ENCODE results near the gene TRABD2B. TPM values are rescaled to one million over a fixed set of nuclear protein-coding genes. Genes with fewer than 3 reads are reported as not detected.

The TRABD2B gene
- polyA plus RNA-seq, 4 donors = under 0.01 to 2.6 (median 2.2) TPM; not detected in 1

- H3K4me1 ChIP-seq (ENCODE audit: control insufficient read depth in 3 of 3, insufficient read depth in 2 of 3, low read depth in 1 of 3, low read length in 2 of 3) = peaks cover 0 to 11% (median 0%) of the 10 kb centered on the region in 3 donors
- no peak overlapping the region for H3K27ac ChIP-seq (ENCODE audit: low read depth in 1 of 3, low read length in 2 of 3)
- no peak for FAIRE-seq
- H3K9me3 ChIP-seq (ENCODE audit: control insufficient read depth in 2 of 2, insufficient read depth in 1 of 2, low read depth in 1 of 2, low read length in 1 of 2) = no peaks in the 10 kb centered on the region
- H3K36me3 ChIP-seq (ENCODE audit: control insufficient read depth in 3 of 3, insufficient read depth in 2 of 3, low read depth in 1 of 3, low read length in 3 of 3) = no peaks in the 10 kb centered on the region
- H3K27me3 ChIP-seq (ENCODE audit: control insufficient read depth in 3 of 3, insufficient read depth in 3 of 3, low read length in 3 of 3) = no peaks in the 10 kb centered on the region
- no peak overlapping the region for H3K4me3 ChIP-seq (ENCODE audit: low read depth in 1 of 3, low read length in 3 of 3)
- WGBS, 3 donors = 93 to 98% (median 94%) methylated on average over 8 of the region's 8 CpGs
- no peak for DNase-seq
Measured at GRCh38 chr1:47951026-47951425, 46.2 kb downstream of the TRABD2B start.

- DNase-seq (no peak), FAIRE-seq (no peak)
- 81 to 93% (median 87%) methylated on average over 3 of the region's 3 CpGs for WGBS, 3 donors
- no peaks in the 10 kb centered on the region for H3K36me3 ChIP-seq (ENCODE audit: control insufficient read depth in 3 of 3, insufficient read depth in 2 of 3, low read depth in 1 of 3, low read length in 3 of 3)
- H3K4me1 ChIP-seq (ENCODE audit: control insufficient read depth in 3 of 3, insufficient read depth in 2 of 3, low read depth in 1 of 3, low read length in 2 of 3) = peaks cover 0 to 11% (median 0%) of the 10 kb centered on the region in 3 donors
- H3K9me3 ChIP-seq (ENCODE audit: control insufficient read depth in 2 of 2, insufficient read depth in 1 of 2, low read depth in 1 of 2, low read length in 1 of 2) = no peaks in the 10 kb centered on the region
- H3K27ac ChIP-seq (ENCODE audit: low read depth in 1 of 3, low read length in 2 of 3) = no peak overlapping the region
- no peaks in the 10 kb centered on the region for H3K27me3 ChIP-seq (ENCODE audit: control insufficient read depth in 3 of 3, insufficient read depth in 3 of 3, low read length in 3 of 3)
- no peak overlapping the region for H3K4me3 ChIP-seq (ENCODE audit: low read depth in 1 of 3, low read length in 3 of 3)
Measured at GRCh38 chr1:47950471-47950870, 46.7 kb downstream of the TRABD2B start.

GRCh38 chr1:47948126-47948525, 49.1 kb downstream of the TRABD2B start:
- Histone ChIP-seq H3K4me3 (ENCODE audit: low read depth in 1 of 3, low read length in 3 of 3) (no peak overlapping the region), H3K27ac (ENCODE audit: low read depth in 1 of 3, low read length in 2 of 3) (no peak overlapping the region), H3K27me3 (ENCODE audit: control insufficient read depth in 3 of 3, insufficient read depth in 3 of 3, low read length in 3 of 3) (no peaks in the 10 kb centered on the region), H3K4me1 (ENCODE audit: control insufficient read depth in 3 of 3, insufficient read depth in 2 of 3, low read depth in 1 of 3, low read length in 2 of 3) (peaks cover 0 to 11% (median 4%) of the 10 kb centered on the region in 3 donors), H3K9me3 (ENCODE audit: control insufficient read depth in 2 of 2, insufficient read depth in 1 of 2, low read depth in 1 of 2, low read length in 1 of 2) (no peaks in the 10 kb centered on the region), H3K36me3 (ENCODE audit: control insufficient read depth in 3 of 3, insufficient read depth in 2 of 3, low read depth in 1 of 3, low read length in 3 of 3) (no peaks in the 10 kb centered on the region)
- peak; percentile 72 for DNase-seq
- FAIRE-seq = no peak
- 20 to 60% (median 25%) methylated on average over 5 of the region's 5 CpGs for WGBS, 3 donors

GRCh38 chr1:47947531-47947930, 49.7 kb downstream of the TRABD2B start:
- DNase-seq (no peak), FAIRE-seq (no peak)
- Histone ChIP-seq H3K36me3 (ENCODE audit: control insufficient read depth in 3 of 3, insufficient read depth in 2 of 3, low read depth in 1 of 3, low read length in 3 of 3) (no peaks in the 10 kb centered on the region), H3K27me3 (ENCODE audit: control insufficient read depth in 3 of 3, insufficient read depth in 3 of 3, low read length in 3 of 3) (no peaks in the 10 kb centered on the region), H3K9me3 (ENCODE audit: control insufficient read depth in 2 of 2, insufficient read depth in 1 of 2, low read depth in 1 of 2, low read length in 1 of 2) (no peaks in the 10 kb centered on the region), H3K27ac (ENCODE audit: low read depth in 1 of 3, low read length in 2 of 3) (no peak overlapping the region), H3K4me1 (ENCODE audit: control insufficient read depth in 3 of 3, insufficient read depth in 2 of 3, low read depth in 1 of 3, low read length in 2 of 3) (peaks cover 0 to 13% (median 9%) of the 10 kb centered on the region in 3 donors), H3K4me3 (ENCODE audit: low read depth in 1 of 3, low read length in 3 of 3) (no peak overlapping the region)
- 85 to 92% (median 89%) methylated on average over 6 of the region's 6 CpGs for WGBS, 3 donors

- no peaks in the 10 kb centered on the region for H3K36me3 ChIP-seq (ENCODE audit: control insufficient read depth in 3 of 3, insufficient read depth in 2 of 3, low read depth in 1 of 3, low read length in 3 of 3)
- no peak for FAIRE-seq
- H3K27ac ChIP-seq (ENCODE audit: low read depth in 1 of 3, low read length in 2 of 3) = no peak overlapping the region
- peaks cover 2 to 37% (median 19%) of the 10 kb centered on the region in 3 donors for H3K4me1 ChIP-seq (ENCODE audit: control insufficient read depth in 3 of 3, insufficient read depth in 2 of 3, low read depth in 1 of 3, low read length in 2 of 3)
- no peak overlapping the region for H3K4me3 ChIP-seq (ENCODE audit: low read depth in 1 of 3, low read length in 3 of 3)
- no peaks in the 10 kb centered on the region for H3K27me3 ChIP-seq (ENCODE audit: control insufficient read depth in 3 of 3, insufficient read depth in 3 of 3, low read length in 3 of 3)
- H3K9me3 ChIP-seq (ENCODE audit: control insufficient read depth in 2 of 2, insufficient read depth in 1 of 2, low read depth in 1 of 2, low read length in 1 of 2) = no peaks in the 10 kb centered on the region
- DNase-seq = peak in 1 of 2 donors; percentile 32
- WGBS, 3 donors = 34 to 37% (median 36%) methylated on average over 4 of the region's 4 CpGs
Measured at GRCh38 chr1:47944561-47944960, 52.6 kb downstream of the TRABD2B start.

- Histone ChIP-seq H3K4me3 (ENCODE audit: low read depth in 1 of 3, low read length in 3 of 3) (no peak overlapping the region), H3K4me1 (ENCODE audit: control insufficient read depth in 3 of 3, insufficient read depth in 2 of 3, low read depth in 1 of 3, low read length in 2 of 3) (peaks cover 2 to 26% (median 19%) of the 10 kb centered on the region in 3 donors), H3K27me3 (ENCODE audit: control insufficient read depth in 3 of 3, insufficient read depth in 3 of 3, low read length in 3 of 3) (no peaks in the 10 kb centered on the region), H3K9me3 (ENCODE audit: control insufficient read depth in 2 of 2, insufficient read depth in 1 of 2, low read depth in 1 of 2, low read length in 1 of 2) (no peaks in the 10 kb centered on the region), H3K36me3 (ENCODE audit: control insufficient read depth in 3 of 3, insufficient read depth in 2 of 3, low read depth in 1 of 3, low read length in 3 of 3) (no peaks in the 10 kb centered on the region), H3K27ac (ENCODE audit: low read depth in 1 of 3, low read length in 2 of 3) (peak overlapping the region in 2 of 3 donors; percentile 57 to 82)
- DNase-seq = no peak
- no peak for FAIRE-seq
- WGBS, 3 donors = 15 to 51% (median 30%) methylated on average over 3 of the region's 3 CpGs
Measured at GRCh38 chr1:47942240-47942629, 55.0 kb downstream of the TRABD2B start.

GRCh38 chr1:47941609-47942239, 55.5 kb downstream of the TRABD2B start:
- WGBS, 3 donors = 53 to 71% (median 70%) methylated on average over 2 of the region's 2 CpGs

GRCh38 chr1:47940779-47941178, 56.4 kb downstream of the TRABD2B start:
- FAIRE-seq (no peak), DNase-seq (no peak)
- 48 to 63% (median 52%) methylated on average over 5 of the region's 5 CpGs for WGBS, 3 donors
- peak overlapping the region in 2 of 3 donors; percentile 3 to 74 for H3K27ac ChIP-seq (ENCODE audit: low read depth in 1 of 3, low read length in 2 of 3)
- no peak overlapping the region for H3K4me3 ChIP-seq (ENCODE audit: low read depth in 1 of 3, low read length in 3 of 3)
- H3K9me3 ChIP-seq (ENCODE audit: control insufficient read depth in 2 of 2, insufficient read depth in 1 of 2, low read depth in 1 of 2, low read length in 1 of 2) = no peaks in the 10 kb centered on the region
- H3K4me1 ChIP-seq (ENCODE audit: control insufficient read depth in 3 of 3, insufficient read depth in 2 of 3, low read depth in 1 of 3, low read length in 2 of 3) = peaks cover 2 to 26% (median 19%) of the 10 kb centered on the region in 3 donors
- H3K36me3 ChIP-seq (ENCODE audit: control insufficient read depth in 3 of 3, insufficient read depth in 2 of 3, low read depth in 1 of 3, low read length in 3 of 3) = no peaks in the 10 kb centered on the region
- no peaks in the 10 kb centered on the region for H3K27me3 ChIP-seq (ENCODE audit: control insufficient read depth in 3 of 3, insufficient read depth in 3 of 3, low read length in 3 of 3)

More at GRCh38 chr1:47941609-47942239, 55.5 kb downstream of the TRABD2B start:
- FAIRE-seq (no peak), DNase-seq (peak; percentile 76 to 89)
- Histone ChIP-seq H3K4me1 (ENCODE audit: control insufficient read depth in 3 of 3, insufficient read depth in 2 of 3, low read depth in 1 of 3, low read length in 2 of 3) (peaks cover 2 to 26% (median 19%) of the 10 kb centered on the region in 3 donors), H3K27me3 (ENCODE audit: control insufficient read depth in 3 of 3, insufficient read depth in 3 of 3, low read length in 3 of 3) (no peaks in the 10 kb centered on the region), H3K27ac (ENCODE audit: low read depth in 1 of 3, low read length in 2 of 3) (peak overlapping the region in 2 of 3 donors; percentile 57 to 82), H3K4me3 (ENCODE audit: low read depth in 1 of 3, low read length in 3 of 3) (no peak overlapping the region), H3K9me3 (ENCODE audit: control insufficient read depth in 2 of 2, insufficient read depth in 1 of 2, low read depth in 1 of 2, low read length in 1 of 2) (no peaks in the 10 kb centered on the region), H3K36me3 (ENCODE audit: control insufficient read depth in 3 of 3, insufficient read depth in 2 of 3, low read depth in 1 of 3, low read length in 3 of 3) (no peaks in the 10 kb centered on the region)

- FAIRE-seq = no peak
- H3K27ac ChIP-seq (ENCODE audit: low read depth in 1 of 3, low read length in 2 of 3) = peak overlapping the region in 2 of 3 donors; percentile 15 to 74
- DNase-seq = peak; percentile 44 to 58
- H3K9me3 ChIP-seq (ENCODE audit: control insufficient read depth in 2 of 2, insufficient read depth in 1 of 2, low read depth in 1 of 2, low read length in 1 of 2) = no peaks in the 10 kb centered on the region
- no peaks in the 10 kb centered on the region for H3K27me3 ChIP-seq (ENCODE audit: control insufficient read depth in 3 of 3, insufficient read depth in 3 of 3, low read length in 3 of 3)
- H3K4me3 ChIP-seq (ENCODE audit: low read depth in 1 of 3, low read length in 3 of 3) = no peak overlapping the region
- peaks cover 2 to 26% (median 19%) of the 10 kb centered on the region in 3 donors for H3K4me1 ChIP-seq (ENCODE audit: control insufficient read depth in 3 of 3, insufficient read depth in 2 of 3, low read depth in 1 of 3, low read length in 2 of 3)
- H3K36me3 ChIP-seq (ENCODE audit: control insufficient read depth in 3 of 3, insufficient read depth in 2 of 3, low read depth in 1 of 3, low read length in 3 of 3) = no peaks in the 10 kb centered on the region
- WGBS, 3 donors = 45 to 61% (median 57%) methylated on average over 8 of the region's 8 CpGs
Measured at GRCh38 chr1:47940326-47940725, 56.9 kb downstream of the TRABD2B start.

All from small intestine (tissue), 7 donors.